GM12875 (cell line): ENCODE data around the gene SEMA4D.
A peak's percentile ranks its signal among the peaks of the same experiment; 100 is the strongest.

Experiments
- H3K4me3 ChIP-seq: one replicate; pipeline ENCODE4 v1.5.1; 2011; ENCODE audit warnings: low read depth, low read length, control low read depth
- TF ChIP-seq, protein P1 (sequence below): IDR thresholded peaks from 2 replicates; pipeline ENCODE4 v1.5.1; 2011; ENCODE audit warnings: low read depth, mild to moderate bottlenecking, control low read depth, inconsistent platforms, low read length, moderate library complexity, borderline replicate concordance; ENCODE audit not compliant: insufficient read depth

SEMA4D gene

GRCh38 chr9:89412541-89412940 is 85.4 kb downstream of the SEMA4D start:
- TF ChIP-seq, protein P1, sequence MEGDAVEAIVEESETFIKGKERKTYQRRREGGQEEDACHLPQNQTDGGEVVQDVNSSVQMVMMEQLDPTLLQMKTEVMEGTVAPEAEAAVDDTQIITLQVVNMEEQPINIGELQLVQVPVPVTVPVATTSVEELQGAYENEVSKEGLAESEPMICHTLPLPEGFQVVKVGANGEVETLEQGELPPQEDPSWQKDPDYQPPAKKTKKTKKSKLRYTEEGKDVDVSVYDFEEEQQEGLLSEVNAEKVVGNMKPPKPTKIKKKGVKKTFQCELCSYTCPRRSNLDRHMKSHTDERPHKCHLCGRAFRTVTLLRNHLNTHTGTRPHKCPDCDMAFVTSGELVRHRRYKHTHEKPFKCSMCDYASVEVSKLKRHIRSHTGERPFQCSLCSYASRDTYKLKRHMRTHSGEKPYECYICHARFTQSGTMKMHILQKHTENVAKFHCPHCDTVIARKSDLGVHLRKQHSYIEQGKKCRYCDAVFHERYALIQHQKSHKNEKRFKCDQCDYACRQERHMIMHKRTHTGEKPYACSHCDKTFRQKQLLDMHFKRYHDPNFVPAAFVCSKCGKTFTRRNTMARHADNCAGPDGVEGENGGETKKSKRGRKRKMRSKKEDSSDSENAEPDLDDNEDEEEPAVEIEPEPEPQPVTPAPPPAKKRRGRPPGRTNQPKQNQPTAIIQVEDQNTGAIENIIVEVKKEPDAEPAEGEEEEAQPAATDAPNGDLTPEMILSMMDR: no peak
- no peak overlapping the region for H3K4me3 ChIP-seq

GRCh38 chr9:89411759-89412158 is 86.2 kb downstream of the SEMA4D start:
- no peak overlapping the region for H3K4me3 ChIP-seq
- TF ChIP-seq, protein P1: no peak

DNA sequence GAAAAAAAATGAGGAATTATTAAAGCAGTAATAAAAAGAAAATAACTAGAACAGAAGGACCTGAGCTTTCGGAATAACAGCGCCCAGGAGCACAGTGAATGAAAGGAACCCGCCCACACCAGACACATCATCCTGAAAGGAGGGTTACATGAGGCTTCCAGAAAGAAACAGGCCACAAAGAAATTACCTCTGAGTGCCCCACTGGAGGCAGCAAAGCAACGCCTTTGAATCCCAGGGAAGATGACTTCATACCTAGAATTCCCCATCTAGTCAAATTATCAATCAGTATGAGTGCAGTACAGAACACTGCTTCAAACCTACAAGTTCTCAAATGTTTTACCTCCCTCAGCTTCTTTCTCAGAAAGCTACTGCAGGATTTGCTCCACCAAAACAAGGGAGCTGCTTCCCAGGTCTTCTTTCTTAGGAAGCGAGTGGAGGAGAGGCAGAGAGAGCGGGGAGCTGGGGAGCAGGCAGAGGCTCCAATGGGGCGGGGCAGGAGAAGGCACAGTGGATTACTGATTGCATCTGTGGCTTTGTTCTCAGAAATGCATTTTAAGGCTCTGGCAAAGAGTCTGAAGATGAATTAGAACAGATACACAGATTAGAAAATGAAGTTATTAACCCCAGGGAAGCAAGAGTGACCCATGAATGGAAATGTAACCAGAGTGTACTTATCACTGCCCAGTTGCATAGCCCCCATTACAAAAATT is 87.1 kb downstream of the SEMA4D start:
- H3K4me3 ChIP-seq: no peak overlapping the region
- TF ChIP-seq, protein P1: peak; percentile 45

GRCh38 chr9:89410022-89410421 is 87.9 kb downstream of the SEMA4D start:
- H3K4me3 ChIP-seq: no peak overlapping the region
- TF ChIP-seq, protein P1: no peak

- H3K4me3 ChIP-seq: no peak overlapping the region
- TF ChIP-seq, protein P1: no peak
Measured at GRCh38 chr9:89409466-89409865, 88.4 kb downstream of the SEMA4D start.

- no peak overlapping the region for H3K4me3 ChIP-seq
- TF ChIP-seq, protein P1: no peak
Measured at GRCh38 chr9:89408628-89409101, 89.2 kb downstream of the SEMA4D start.

DNA sequence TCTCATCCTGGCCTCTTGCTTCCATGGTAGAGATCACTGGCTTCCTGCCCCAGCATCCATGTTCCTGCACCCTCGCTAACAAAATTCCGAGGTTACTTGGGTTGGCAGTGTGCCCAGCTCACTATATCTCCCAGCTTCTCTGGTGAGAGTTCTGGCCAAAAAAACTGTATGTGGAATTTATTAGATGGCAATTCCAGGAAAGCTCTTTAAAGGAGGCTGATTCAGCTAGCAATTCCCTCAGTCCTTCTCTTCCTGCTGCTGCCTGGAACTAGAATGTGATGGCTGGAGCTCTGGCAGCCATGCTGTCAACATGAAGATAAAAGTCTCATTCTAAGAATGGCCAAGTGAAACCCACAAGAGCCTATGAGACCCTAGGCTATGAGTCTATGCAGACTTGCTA is 90.8 kb downstream of the SEMA4D start:
- H3K4me3 ChIP-seq: peak overlapping the region; percentile 10
- TF ChIP-seq, protein P1: no peak
